ENCODE data around the gene C22orf42. TPM values are rescaled to one million over a fixed set of nuclear protein-coding genes. Genes with fewer than 3 reads are reported as not detected.
"Not testable (repeated sequence)": the region's sequence is repeated elsewhere in the genome, so short reads cannot be mapped to it uniquely, and the experiment has no call there.

C22orf42 gene
- total and polyA plus RNA-seq, 2 donors (not counting 1 experiment from before 2014, with no cell fraction given) = not detected

DNA sequence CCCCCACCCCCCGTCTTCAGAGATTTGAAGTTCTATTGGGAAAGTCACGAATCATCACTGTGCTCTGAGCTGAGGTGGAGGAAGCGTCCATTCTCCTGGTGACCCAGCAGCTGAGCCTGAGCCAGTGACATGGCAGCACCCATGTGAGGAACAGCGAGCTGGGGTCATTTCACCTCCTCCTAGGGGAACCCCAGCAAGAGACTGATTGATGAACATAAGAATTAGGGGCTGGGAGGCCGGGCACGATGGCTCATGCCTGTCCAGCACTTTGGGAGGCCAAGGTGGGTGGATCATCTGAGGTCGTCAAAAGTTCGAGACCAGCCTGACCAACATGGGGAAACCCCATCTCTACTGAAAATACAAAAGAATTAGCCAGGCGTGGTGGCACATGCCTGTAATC lies 34.2 kb upstream of the C22orf42 start:
- not testable (repeated sequence) for H3K9ac ChIP-seq (ENCODE audit: insufficient read depth, low read length); H3K27ac ChIP-seq (ENCODE audit: insufficient read depth, low read length); H3K4me2 ChIP-seq (ENCODE audit: extremely low read depth, insufficient read depth, low read length); H2AFZ ChIP-seq (ENCODE audit: low read length); H3K36me3 ChIP-seq (ENCODE audit: control insufficient read depth, insufficient read depth, low read length); H3K27me3 ChIP-seq (ENCODE audit: control insufficient read depth, insufficient read depth, low read length); H3K79me2 ChIP-seq (ENCODE audit: control insufficient read depth, insufficient read depth, low read length); H4K20me1 ChIP-seq (ENCODE audit: control insufficient read depth, extremely low read depth, insufficient read depth, low read length); H3K4me3 ChIP-seq (replicated peaks in 1 of 4; ENCODE audit: control extremely low read depth in 1 of 4, insufficient read depth in 1 of 4, low read depth in 3 of 4, low read length in 4 of 4); H3K9me3 ChIP-seq (ENCODE audit: control insufficient read depth, insufficient read depth, low read depth, low read length); DNase-seq (ENCODE audit: low read depth in 2 of 2); H3K4me1 ChIP-seq (ENCODE audit: control insufficient read depth, extremely low read depth, insufficient read depth, low read length)

DNA sequence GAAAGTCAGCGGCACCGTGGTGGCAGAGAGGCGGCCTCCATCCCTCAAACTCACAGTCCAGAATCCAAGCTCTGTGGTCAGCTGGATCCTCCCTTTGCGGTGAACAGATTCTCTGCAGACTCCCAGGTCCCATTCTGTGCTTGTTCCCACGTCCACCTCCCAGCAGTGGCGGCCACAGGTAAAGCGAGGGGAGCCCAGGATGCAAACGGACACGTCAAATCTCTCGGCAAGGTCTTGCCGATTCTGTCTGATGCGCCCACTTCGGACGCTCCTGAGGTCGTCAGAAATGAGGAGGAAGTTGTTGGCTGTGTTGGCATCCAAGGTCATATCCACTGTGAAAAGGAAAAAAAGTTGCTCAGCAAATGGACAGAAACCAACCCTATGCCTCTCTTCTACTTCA lies 31.9 kb upstream of the C22orf42 start:
- DNase-seq (ENCODE audit: low read depth in 2 of 2); H3K27me3 ChIP-seq (ENCODE audit: control insufficient read depth, insufficient read depth, low read length); H3K27ac ChIP-seq (ENCODE audit: insufficient read depth, low read length); H4K20me1 ChIP-seq (ENCODE audit: control insufficient read depth, extremely low read depth, insufficient read depth, low read length); H2AFZ ChIP-seq (ENCODE audit: low read length); H3K4me2 ChIP-seq (ENCODE audit: extremely low read depth, insufficient read depth, low read length); H3K9ac ChIP-seq (ENCODE audit: insufficient read depth, low read length); H3K36me3 ChIP-seq (ENCODE audit: control insufficient read depth, insufficient read depth, low read length); H3K4me3 ChIP-seq (replicated peaks in 1 of 4; ENCODE audit: control extremely low read depth in 1 of 4, insufficient read depth in 1 of 4, low read depth in 3 of 4, low read length in 4 of 4); H3K79me2 ChIP-seq (ENCODE audit: control insufficient read depth, insufficient read depth, low read length); H3K4me1 ChIP-seq (ENCODE audit: control insufficient read depth, extremely low read depth, insufficient read depth, low read length); H3K9me3 ChIP-seq (ENCODE audit: control insufficient read depth, insufficient read depth, low read depth, low read length): not testable (repeated sequence)

DNA sequence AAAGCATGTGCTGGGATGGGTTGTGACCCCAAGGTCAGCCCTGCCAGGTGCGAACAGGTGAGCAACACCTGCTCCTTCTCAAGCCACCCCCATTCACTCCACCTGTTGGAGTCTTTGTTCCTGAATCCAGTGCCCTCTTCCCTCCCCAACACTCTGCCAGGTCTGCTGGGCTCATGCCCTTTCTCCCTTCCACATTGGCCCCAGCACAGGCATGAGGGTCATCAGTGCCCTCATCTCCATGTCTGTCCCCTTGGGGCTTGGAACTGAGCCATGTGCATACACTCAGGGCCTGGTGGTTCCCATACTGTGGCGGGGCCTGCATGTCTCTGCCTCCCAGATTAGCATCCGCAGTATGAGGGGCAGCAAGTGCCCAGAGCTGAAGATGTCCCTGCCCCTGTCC lies 26.7 kb upstream of the C22orf42 start:
- Histone ChIP-seq H4K20me1 (ENCODE audit: control insufficient read depth, extremely low read depth, insufficient read depth, low read length) (no peaks in the 10 kb centered on the region), H3K27me3 (ENCODE audit: control insufficient read depth, insufficient read depth, low read length) (no peaks in the 10 kb centered on the region), H3K27ac (ENCODE audit: insufficient read depth, low read length) (no peak overlapping the region), H3K79me2 (ENCODE audit: control insufficient read depth, insufficient read depth, low read length) (no peaks in the 10 kb centered on the region), H2AFZ (ENCODE audit: low read length) (no peak overlapping the region), H3K4me3 (replicated peaks in 1 of 4; ENCODE audit: control extremely low read depth in 1 of 4, insufficient read depth in 1 of 4, low read depth in 3 of 4, low read length in 4 of 4) (no peak overlapping the region), H3K9me3 (ENCODE audit: control insufficient read depth, insufficient read depth, low read depth, low read length) (no peaks in the 10 kb centered on the region), H3K9ac (ENCODE audit: insufficient read depth, low read length) (no peak overlapping the region), H3K4me1 (ENCODE audit: control insufficient read depth, extremely low read depth, insufficient read depth, low read length) (no peaks in the 10 kb centered on the region), H3K4me2 (ENCODE audit: extremely low read depth, insufficient read depth, low read length) (no peak overlapping the region), H3K36me3 (ENCODE audit: control insufficient read depth, insufficient read depth, low read length) (no peaks in the 10 kb centered on the region)
- TF ChIP-seq, protein P1, sequence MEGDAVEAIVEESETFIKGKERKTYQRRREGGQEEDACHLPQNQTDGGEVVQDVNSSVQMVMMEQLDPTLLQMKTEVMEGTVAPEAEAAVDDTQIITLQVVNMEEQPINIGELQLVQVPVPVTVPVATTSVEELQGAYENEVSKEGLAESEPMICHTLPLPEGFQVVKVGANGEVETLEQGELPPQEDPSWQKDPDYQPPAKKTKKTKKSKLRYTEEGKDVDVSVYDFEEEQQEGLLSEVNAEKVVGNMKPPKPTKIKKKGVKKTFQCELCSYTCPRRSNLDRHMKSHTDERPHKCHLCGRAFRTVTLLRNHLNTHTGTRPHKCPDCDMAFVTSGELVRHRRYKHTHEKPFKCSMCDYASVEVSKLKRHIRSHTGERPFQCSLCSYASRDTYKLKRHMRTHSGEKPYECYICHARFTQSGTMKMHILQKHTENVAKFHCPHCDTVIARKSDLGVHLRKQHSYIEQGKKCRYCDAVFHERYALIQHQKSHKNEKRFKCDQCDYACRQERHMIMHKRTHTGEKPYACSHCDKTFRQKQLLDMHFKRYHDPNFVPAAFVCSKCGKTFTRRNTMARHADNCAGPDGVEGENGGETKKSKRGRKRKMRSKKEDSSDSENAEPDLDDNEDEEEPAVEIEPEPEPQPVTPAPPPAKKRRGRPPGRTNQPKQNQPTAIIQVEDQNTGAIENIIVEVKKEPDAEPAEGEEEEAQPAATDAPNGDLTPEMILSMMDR (conservative IDR thresholded peaks at IDR 0.05 in 1 of 2, IDR thresholded peaks at IDR 0.05 in 1 of 2; ENCODE audit: low read depth in 1 of 2, low read length in 2 of 2) = no peak
- no peak for TF ChIP-seq EZH2 (IDR thresholded peaks at IDR 0.05; ENCODE audit: low read length, missing control alignments)
- no peak for DNase-seq (ENCODE audit: low read depth in 2 of 2)

- H3K27ac ChIP-seq (ENCODE audit: insufficient read depth, low read length) = no peak overlapping the region
- H3K27me3 ChIP-seq (ENCODE audit: control insufficient read depth, insufficient read depth, low read length) = no peaks in the 10 kb centered on the region
- H3K4me1 ChIP-seq (ENCODE audit: control insufficient read depth, extremely low read depth, insufficient read depth, low read length) = no peaks in the 10 kb centered on the region
- H2AFZ ChIP-seq (ENCODE audit: low read length) = no peak overlapping the region
- no peaks in the 10 kb centered on the region for H3K79me2 ChIP-seq (ENCODE audit: control insufficient read depth, insufficient read depth, low read length)
- H3K9ac ChIP-seq (ENCODE audit: insufficient read depth, low read length) = no peak overlapping the region
- H3K36me3 ChIP-seq (ENCODE audit: control insufficient read depth, insufficient read depth, low read length) = no peaks in the 10 kb centered on the region
- no peaks in the 10 kb centered on the region for H3K9me3 ChIP-seq (ENCODE audit: control insufficient read depth, insufficient read depth, low read depth, low read length)
- no peak overlapping the region for H3K4me3 ChIP-seq (replicated peaks in 1 of 4; ENCODE audit: control extremely low read depth in 1 of 4, insufficient read depth in 1 of 4, low read depth in 3 of 4, low read length in 4 of 4)
- H3K4me2 ChIP-seq (ENCODE audit: extremely low read depth, insufficient read depth, low read length) = no peak overlapping the region
- TF ChIP-seq EZH2 (IDR thresholded peaks at IDR 0.05; ENCODE audit: low read length, missing control alignments) = no peak
- TF ChIP-seq, protein P1 (conservative IDR thresholded peaks at IDR 0.05 in 1 of 2, IDR thresholded peaks at IDR 0.05 in 1 of 2; ENCODE audit: low read depth in 1 of 2, low read length in 2 of 2) = no peak
- H4K20me1 ChIP-seq (ENCODE audit: control insufficient read depth, extremely low read depth, insufficient read depth, low read length) = no peaks in the 10 kb centered on the region
- no peak for DNase-seq (ENCODE audit: low read depth in 2 of 2)
Measured at GRCh38 chr22:32183625-32184024, 24.5 kb upstream of the C22orf42 start.

All from fibroblast of lung (primary cell).